Ovary (tissue), 3 donors: Measurements from ENCODE around the gene CNOT10.

ENCODE experiments used
- CTCF ChIP-seq, 3 donors: fragments of 450-650 bp in 2 of 3; fragments of 200-600 bp in 1 of 3; IDR thresholded peaks; one replicate each; pipeline versions ENCODE4 v1.5.1 to v1.8.0; 2016 to 2022; ENCODE audit warnings: antibody characterized with exemption in 3 of 3, mild to moderate bottlenecking in 1 of 3
- POLR2A ChIP-seq: fragments of 450-650 bp; IDR thresholded peaks from one replicate; pipeline ENCODE4 v1.6.1; 2017; ENCODE audit warnings: antibody characterized with exemption, mild to moderate bottlenecking, moderate library complexity
- donor health status: DM: no; HTN: no; CAD: no.

GRCh38 chr3:32681811-32682210 lies 3.2 kb upstream of the CNOT10 start:
- TF ChIP-seq POLR2A (no peak), CTCF (IDR thresholded peaks at IDR 0.05) (no peak)
